Muscle layer of duodenum (tissue), 2 donors: Measurements from ENCODE around the gene GLI2.

ENCODE experiments used
- H3K27ac ChIP-seq: one replicate; pipeline ENCODE4 v1.7.0; 2013; ENCODE audit warnings: mild to moderate bottlenecking, low read length
- H3K27me3 ChIP-seq: one replicate; pipeline ENCODE4 v1.7.0; 2013; ENCODE audit warnings: low read depth, mild to moderate bottlenecking, control low read depth, low read length
- H3K36me3 ChIP-seq, 2 donors: one replicate each; pipeline ENCODE4 v1.7.0; 2013; ENCODE audit warnings: low read length in 2 of 2, control low read depth in 1 of 2, mild to moderate bottlenecking in 1 of 2; ENCODE audit not compliant: insufficient read depth in 2 of 2, control insufficient read depth in 1 of 2
- H3K4me1 ChIP-seq, 2 donors: one replicate each; pipeline ENCODE4 v1.7.0; 2013; ENCODE audit warnings: low read length in 2 of 2, mild to moderate bottlenecking in 2 of 2, control low read depth in 1 of 2, moderate library complexity in 1 of 2; ENCODE audit not compliant: insufficient read depth in 2 of 2, control insufficient read depth in 1 of 2
- H3K4me3 ChIP-seq, 2 donors: one replicate each; pipeline ENCODE4 v1.7.0; 2013; ENCODE audit warnings: low read length in 2 of 2, low read depth in 1 of 2, mild to moderate bottlenecking in 1 of 2
- H3K9me3 ChIP-seq, 2 donors: one replicate each; pipeline ENCODE4 v1.7.0; 2013; ENCODE audit warnings: low read length in 2 of 2, control low read depth in 1 of 2, mild to moderate bottlenecking in 1 of 2; ENCODE audit not compliant: control insufficient read depth in 1 of 2
- donor health status: healthy.

Gene GLI2

DNA sequence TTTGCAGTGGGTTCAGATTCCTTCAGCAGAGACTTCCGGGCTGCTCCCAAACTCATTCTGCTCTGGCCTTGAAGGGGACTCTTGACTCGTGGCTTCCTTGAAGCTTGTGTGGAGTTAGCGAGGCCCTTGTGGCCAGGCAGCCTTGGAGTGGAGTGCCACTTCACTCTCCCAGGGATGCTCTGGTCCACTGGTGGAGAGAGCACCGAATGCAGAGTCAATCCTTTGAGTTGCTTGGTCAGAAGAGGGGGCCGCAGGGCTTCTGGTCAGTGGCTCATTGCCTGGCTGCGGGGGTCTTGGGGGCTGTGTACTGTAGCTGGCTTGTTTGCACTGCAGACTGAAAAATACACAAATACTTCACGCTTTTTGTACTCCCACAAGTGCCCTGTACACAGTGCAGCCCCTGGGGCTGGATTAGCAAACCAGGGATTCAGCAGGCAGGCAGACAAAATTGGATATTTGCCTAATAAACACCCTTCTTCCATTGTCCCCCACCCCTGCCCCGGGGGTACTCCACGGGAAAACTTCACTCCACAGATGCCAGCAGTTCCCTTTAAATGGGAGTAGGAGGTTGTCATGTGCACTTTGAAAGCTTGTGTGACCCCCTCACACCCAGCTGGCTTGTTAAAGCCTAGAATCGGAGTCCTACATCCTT is 3.2 kb downstream of the GLI2 start:
- Histone ChIP-seq H3K27me3 (peaks cover 7% of the 10 kb centered on the region), H3K27ac (no peak overlapping the region), H3K4me1 (peaks cover 0 to 32% of the 10 kb centered on the region in 2 donors)

GRCh38 chr2:120739438-120740090 is 3.9 kb downstream of the GLI2 start:
- Histone ChIP-seq H3K4me3 (no peak overlapping the region), H3K4me1 (peaks cover 0 to 32% of the 10 kb centered on the region in 2 donors), H3K9me3 (no peaks in the 10 kb centered on the region), H3K36me3 (no peaks in the 10 kb centered on the region), H3K27ac (no peak overlapping the region), H3K27me3 (peaks cover 7% of the 10 kb centered on the region)

More for the DNA sequence above, 3.2 kb downstream of the GLI2 start:
- no peaks in the 10 kb centered on the region for H3K36me3 ChIP-seq
- no peaks in the 10 kb centered on the region for H3K9me3 ChIP-seq
- no peak overlapping the region for H3K4me3 ChIP-seq

GRCh38 chr2:120740375-120740764 is 4.7 kb downstream of the GLI2 start:
- H3K9me3 ChIP-seq, result no peaks in the 10 kb centered on the region
- no peaks in the 10 kb centered on the region for H3K36me3 ChIP-seq
- no peak overlapping the region for H3K27ac ChIP-seq
- peaks cover 0 to 27% of the 10 kb centered on the region in 2 donors for H3K4me1 ChIP-seq
- H3K27me3 ChIP-seq, result no peaks in the 10 kb centered on the region
- no peak overlapping the region for H3K4me3 ChIP-seq

DNA sequence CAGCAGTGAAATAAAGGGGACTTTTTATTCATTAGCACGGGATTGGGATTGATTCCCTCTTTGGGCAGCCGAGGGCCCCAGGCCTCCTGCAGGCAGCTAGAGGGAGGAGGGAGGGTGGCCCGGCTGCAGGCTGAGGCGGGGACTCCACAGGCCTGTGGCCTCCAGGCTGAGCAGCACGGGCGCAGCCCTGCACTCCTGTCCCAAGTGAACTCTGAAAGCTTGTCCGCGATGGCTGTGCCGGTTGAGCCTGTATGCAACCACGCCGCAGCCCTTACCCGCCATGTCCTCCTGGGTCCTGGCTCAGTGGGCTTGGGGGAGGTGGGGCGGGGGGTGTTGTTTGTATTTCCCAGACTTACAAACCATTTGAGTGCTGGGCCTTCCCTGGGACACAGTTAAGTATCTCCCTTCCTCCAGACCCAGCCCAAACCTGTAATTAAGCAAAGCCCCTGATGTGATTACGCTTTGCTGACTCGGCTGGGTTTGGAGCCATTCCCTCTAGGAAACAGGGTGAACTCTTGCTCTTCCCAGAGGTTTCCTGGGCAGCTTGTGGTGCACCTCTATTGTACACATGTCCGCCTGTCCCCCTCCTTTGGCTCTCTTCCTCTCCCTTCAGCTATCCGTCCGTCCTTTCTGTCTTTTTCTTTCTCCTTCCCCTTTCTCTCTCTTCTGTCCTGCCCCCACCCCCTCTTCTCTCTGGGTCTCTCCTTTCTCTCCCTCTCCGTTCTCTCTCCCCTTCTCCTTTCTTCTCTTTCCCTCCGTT is 5.3 kb downstream of the GLI2 start:
- H3K9me3 ChIP-seq, result no peaks in the 10 kb centered on the region
- no peaks in the 10 kb centered on the region for H3K27me3 ChIP-seq
- H3K36me3 ChIP-seq, result no peaks in the 10 kb centered on the region
- peaks cover 0 to 27% of the 10 kb centered on the region in 2 donors for H3K4me1 ChIP-seq
- H3K27ac ChIP-seq, result no peak overlapping the region
- H3K4me3 ChIP-seq, result no peak overlapping the region

GRCh38 chr2:120741571-120742561 is 6.2 kb downstream of the GLI2 start:
- Histone ChIP-seq H3K36me3 (no peaks in the 10 kb centered on the region), H3K4me1 (peaks cover 0 to 21% of the 10 kb centered on the region in 2 donors), H3K27ac (no peak overlapping the region), H3K27me3 (no peaks in the 10 kb centered on the region), H3K9me3 (no peaks in the 10 kb centered on the region), H3K4me3 (peak overlapping the region in 1 of 2 donors; percentile 46)

DNA sequence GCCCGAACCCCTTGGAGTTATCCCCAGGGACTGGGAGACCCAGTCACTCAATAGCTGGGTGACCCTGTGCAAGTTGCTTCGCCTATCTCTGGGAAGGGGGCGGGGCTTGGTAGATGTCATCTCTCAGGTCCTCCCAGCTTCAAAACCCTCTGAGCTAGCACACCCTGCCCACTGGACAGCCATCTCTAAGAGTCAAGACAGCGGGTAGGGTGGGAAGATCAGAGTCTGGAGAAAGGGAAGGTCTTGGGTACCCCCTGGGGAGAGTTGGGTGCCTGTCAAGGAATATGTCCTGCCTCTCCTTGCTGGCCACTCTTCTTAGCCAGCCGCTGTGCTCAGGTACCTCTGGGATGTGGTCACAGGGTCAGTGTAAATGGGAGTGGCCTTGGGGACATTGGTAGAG is 8.0 kb downstream of the GLI2 start:
- H3K4me1 ChIP-seq, result peaks cover 0 to 10% of the 10 kb centered on the region in 2 donors
- no peaks in the 10 kb centered on the region for H3K36me3 ChIP-seq
- H3K27ac ChIP-seq, result no peak overlapping the region
- H3K9me3 ChIP-seq, result no peaks in the 10 kb centered on the region
- H3K27me3 ChIP-seq, result no peaks in the 10 kb centered on the region
- no peak overlapping the region for H3K4me3 ChIP-seq

DNA sequence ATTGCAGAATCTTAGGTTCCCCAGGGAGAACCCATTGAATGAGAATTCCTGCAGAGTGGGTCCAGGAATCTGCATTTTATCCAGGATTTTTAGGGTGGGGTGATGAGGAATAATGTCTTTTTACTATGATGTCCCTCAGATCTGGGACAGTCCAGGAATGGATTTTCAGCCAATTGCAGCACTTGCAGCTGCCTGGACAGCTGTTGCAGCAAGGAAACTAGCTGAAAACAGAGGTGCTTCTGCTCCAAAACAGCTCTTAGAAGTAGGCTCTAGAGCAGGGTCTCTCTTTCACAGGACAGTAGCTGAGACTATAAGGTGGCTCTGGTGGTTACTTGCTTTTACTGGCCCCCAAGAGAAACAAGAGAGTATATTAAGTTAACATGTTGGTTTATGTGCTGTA is 9.1 kb downstream of the GLI2 start:
- Histone ChIP-seq H3K4me1 (peaks cover 0 to 10% of the 10 kb centered on the region in 2 donors), H3K27ac (no peak overlapping the region), H3K36me3 (no peaks in the 10 kb centered on the region), H3K9me3 (no peaks in the 10 kb centered on the region), H3K4me3 (no peak overlapping the region), H3K27me3 (no peaks in the 10 kb centered on the region)

GRCh38 chr2:120745420-120746111 is 9.9 kb downstream of the GLI2 start:
- Histone ChIP-seq H3K27ac (no peak overlapping the region), H3K36me3 (no peaks in the 10 kb centered on the region), H3K4me1 (peaks cover 0 to 10% of the 10 kb centered on the region in 2 donors), H3K9me3 (no peaks in the 10 kb centered on the region), H3K4me3 (no peak overlapping the region), H3K27me3 (no peaks in the 10 kb centered on the region)

GRCh38 chr2:120746144-120746543 is 10.5 kb downstream of the GLI2 start:
- Histone ChIP-seq H3K27me3 (no peaks in the 10 kb centered on the region), H3K4me1 (peaks cover 0 to 7% of the 10 kb centered on the region in 2 donors), H3K36me3 (no peaks in the 10 kb centered on the region), H3K9me3 (no peaks in the 10 kb centered on the region), H3K4me3 (no peak overlapping the region), H3K27ac (no peak overlapping the region)

DNA sequence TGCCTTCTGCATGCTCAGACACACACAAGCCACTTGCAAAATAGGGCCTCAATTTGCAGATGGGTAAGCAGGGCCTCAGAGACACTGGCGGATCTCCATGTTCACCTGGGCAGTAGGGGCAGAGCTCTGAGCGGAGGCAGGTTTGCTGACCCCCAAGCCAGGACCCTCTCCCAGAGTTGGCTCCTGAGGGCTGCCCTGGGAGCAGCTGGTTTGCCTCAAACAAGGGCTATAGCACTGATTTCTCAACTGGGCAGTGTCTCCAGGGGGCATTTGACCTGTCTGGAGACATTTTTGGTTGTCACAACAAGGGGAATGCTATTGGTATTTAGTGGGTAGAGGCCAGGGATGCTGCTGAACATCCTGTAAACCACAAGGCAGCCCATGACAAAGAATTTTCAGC is 11.6 kb downstream of the GLI2 start:
- Histone ChIP-seq H3K4me1 (no peaks in the 10 kb centered on the region), H3K27ac (no peak overlapping the region), H3K9me3 (no peaks in the 10 kb centered on the region), H3K36me3 (no peaks in the 10 kb centered on the region), H3K4me3 (no peak overlapping the region), H3K27me3 (no peaks in the 10 kb centered on the region)
